ENCODE data around the gene MED12L. TPM values are rescaled to one million over a fixed set of nuclear protein-coding genes. Genes with fewer than 3 reads are reported as not detected.

MED12L gene
- total RNA-seq, 1 experiment from 2014 or later: not detected

DNA sequence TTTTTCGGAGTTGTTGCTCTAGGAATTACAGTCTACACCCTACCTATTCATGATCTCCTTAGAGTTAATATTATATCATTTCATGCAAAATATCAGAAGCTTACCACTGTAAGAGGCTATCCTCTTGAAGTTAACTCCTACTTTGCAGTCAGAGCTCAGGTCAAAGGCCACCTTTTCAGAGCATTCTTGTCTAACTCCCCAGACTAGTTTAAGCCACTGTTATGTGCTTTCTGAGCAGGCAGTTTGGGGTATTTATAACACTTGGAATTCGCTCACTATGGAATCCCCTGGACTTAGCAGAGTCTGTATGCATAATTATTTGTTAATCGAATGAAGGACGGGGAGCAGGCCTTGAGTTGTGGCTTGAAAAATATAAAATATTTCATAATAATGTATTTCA lies 21.7 kb downstream of the MED12L start:
- Histone ChIP-seq H3K36me3 (no peaks in the 10 kb centered on the region), H3K4me1 (no peaks in the 10 kb centered on the region), H3K9me3 (replicated peaks) (0 out of 2 replicates have a peak, but pooled peaks cover 2% of the 10 kb centered on the region), H3K27me3 (no peaks in the 10 kb centered on the region), H3K4me3 (no peak overlapping the region), H3K27ac (no peak overlapping the region)
- no peak for DNase-seq

DNA sequence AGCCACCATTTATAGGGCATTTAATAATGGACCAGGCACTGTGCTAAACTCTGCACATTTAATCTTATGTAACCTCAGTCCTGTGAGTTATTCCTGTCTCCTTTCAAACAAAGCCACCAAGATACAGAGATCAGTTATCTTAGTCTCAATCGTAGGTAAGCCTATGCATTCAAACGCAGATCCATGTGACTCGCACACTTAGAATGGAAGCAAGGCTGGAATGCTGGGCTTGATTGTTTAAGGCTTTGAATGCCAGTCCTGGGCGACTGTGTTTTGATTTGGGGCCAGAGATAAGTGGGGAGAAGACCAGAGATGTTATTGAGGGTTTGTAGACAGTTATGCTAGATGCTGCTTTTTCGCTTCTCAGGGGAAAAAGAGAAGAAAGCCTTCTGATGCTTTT lies 22.2 kb downstream of the MED12L start:
- Histone ChIP-seq H3K4me1 (no peaks in the 10 kb centered on the region), H3K27ac (no peak overlapping the region), H3K27me3 (no peaks in the 10 kb centered on the region), H3K9me3 (replicated peaks) (0 out of 2 replicates have a peak, but pooled peaks cover 2% of the 10 kb centered on the region), H3K36me3 (no peaks in the 10 kb centered on the region), H3K4me3 (no peak overlapping the region)
- DNase-seq: no peak

DNA sequence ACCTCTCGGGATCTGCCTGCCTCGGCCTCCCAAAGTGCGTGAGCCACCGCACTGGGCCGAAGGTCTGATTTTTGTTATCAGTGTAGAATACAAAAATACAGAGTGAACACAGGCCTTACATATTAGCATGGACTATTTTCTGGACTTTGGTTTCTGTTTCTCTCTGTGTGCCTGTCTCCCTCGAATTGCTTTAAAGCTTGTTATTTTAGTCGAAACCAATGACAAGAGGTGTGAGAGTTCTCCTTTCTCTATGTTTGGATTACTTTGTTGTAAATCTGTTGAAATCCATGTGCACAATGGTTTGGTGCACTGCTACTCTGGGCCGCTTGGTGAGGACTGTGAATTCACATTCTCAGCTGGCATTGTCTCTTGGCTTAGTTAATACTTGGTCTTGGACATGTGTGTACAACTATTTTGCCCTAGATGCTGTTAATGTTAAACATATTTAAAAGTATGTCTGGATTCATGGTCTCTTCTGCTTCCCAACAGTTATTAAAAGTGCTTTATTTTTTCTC lies 23.9 kb downstream of the MED12L start:
- DNase-seq: no peak
- Histone ChIP-seq H3K4me3 (no peak overlapping the region), H3K4me1 (no peaks in the 10 kb centered on the region), H3K27ac (no peak overlapping the region), H3K27me3 (no peaks in the 10 kb centered on the region), H3K9me3 (replicated peaks) (0 out of 2 replicates have a peak, but pooled peaks cover 2% of the 10 kb centered on the region), H3K36me3 (no peaks in the 10 kb centered on the region)

DNA sequence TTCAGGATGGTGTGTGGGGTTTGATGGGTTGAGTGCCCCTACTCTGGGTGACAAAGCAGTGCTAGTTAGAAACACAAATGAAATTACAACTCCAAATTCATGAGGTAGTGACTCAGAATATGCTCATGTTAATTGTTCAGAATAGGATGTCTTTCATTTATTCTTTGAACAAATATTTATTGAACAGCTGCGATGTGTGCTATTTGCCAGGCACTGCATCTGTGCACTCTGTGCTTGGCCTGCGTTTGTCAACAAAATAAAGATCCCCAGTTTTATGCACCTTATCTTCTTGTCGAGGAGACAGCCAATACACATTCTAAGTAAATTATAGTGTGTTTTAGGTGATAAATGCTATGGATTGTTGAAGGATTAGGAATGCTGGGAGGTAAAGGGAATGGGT lies 27.3 kb downstream of the MED12L start:
- no peak overlapping the region for H3K4me3 ChIP-seq
- no peak for DNase-seq
- no peaks in the 10 kb centered on the region for H3K4me1 ChIP-seq
- H3K27me3 ChIP-seq: no peaks in the 10 kb centered on the region
- H3K36me3 ChIP-seq: no peaks in the 10 kb centered on the region
- H3K9me3 ChIP-seq (replicated peaks): no peaks in the 10 kb centered on the region
- H3K27ac ChIP-seq: no peak overlapping the region

DNA sequence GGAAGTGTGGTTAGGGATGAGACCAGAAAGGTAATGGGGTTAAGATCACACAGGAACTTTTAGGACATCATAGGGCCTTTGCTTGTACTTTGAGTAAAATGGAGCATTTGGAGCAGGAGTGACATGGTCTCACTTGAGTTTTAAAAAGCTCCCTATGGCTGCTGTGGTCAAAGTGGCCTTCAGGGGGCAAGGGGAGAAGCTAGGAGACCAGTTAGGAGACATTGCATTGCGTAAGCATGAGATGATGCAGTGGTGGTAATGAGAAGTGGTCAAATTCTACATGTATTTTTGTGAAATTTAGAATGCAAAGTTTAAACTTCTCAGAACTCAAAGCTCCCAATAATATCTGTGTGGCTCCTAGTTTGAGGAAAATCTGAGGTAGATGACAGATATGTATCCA lies 27.9 kb downstream of the MED12L start:
- H3K27me3 ChIP-seq: no peaks in the 10 kb centered on the region
- H3K36me3 ChIP-seq: no peaks in the 10 kb centered on the region
- DNase-seq: no peak
- H3K27ac ChIP-seq: no peak overlapping the region
- no peaks in the 10 kb centered on the region for H3K9me3 ChIP-seq (replicated peaks)
- no peak overlapping the region for H3K4me3 ChIP-seq
- no peaks in the 10 kb centered on the region for H3K4me1 ChIP-seq

DNA sequence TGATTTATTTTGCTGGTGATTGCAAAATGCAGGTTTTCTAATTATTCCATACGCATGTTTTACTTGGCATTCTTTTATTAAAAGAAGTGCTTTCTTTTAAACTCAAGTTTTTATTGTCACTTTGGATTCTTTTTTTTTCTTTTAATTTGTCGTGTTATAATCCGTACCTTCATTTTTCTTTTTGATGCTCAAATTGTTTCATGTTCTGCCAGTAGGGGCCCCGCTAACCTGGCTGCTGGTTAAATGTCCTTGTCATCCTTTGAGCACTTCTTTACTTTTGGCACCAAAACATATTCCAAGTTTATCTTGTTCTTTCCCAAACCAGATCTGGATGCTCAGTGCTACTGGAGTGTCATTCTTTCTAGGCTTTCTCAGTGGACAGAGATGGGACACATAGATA lies 31.6 kb downstream of the MED12L start:
- Histone ChIP-seq H3K4me3 (no peak overlapping the region), H3K27me3 (no peaks in the 10 kb centered on the region), H3K4me1 (no peaks in the 10 kb centered on the region)

DNA sequence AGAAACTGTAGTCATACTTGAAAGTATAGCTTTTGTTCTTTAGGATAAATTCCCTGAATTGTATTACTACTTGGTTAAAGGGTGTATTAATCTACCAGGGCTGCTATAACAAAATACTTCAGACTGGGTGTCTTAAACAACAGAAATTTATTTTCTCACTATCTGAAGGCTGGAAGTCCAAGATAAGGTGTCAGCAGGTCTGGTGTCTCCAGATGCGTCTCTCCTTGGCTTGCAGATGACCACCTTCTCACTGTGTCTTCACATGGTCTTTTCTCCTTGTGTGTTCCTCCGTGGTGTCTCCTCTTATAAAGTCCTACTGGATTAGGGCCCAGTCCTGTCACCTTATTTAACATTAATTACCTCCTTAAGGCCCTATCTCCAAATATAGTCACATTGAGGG lies 33.7 kb downstream of the MED12L start:
- no peak overlapping the region for H3K27ac ChIP-seq
- DNase-seq: no peak
- no peaks in the 10 kb centered on the region for H3K4me1 ChIP-seq

More for the DNA sequence above, 31.6 kb downstream of the MED12L start:
- Histone ChIP-seq H3K36me3 (no peaks in the 10 kb centered on the region), H3K27ac (no peak overlapping the region), H3K9me3 (replicated peaks) (no peaks in the 10 kb centered on the region)
- DNase-seq: no peak

DNA sequence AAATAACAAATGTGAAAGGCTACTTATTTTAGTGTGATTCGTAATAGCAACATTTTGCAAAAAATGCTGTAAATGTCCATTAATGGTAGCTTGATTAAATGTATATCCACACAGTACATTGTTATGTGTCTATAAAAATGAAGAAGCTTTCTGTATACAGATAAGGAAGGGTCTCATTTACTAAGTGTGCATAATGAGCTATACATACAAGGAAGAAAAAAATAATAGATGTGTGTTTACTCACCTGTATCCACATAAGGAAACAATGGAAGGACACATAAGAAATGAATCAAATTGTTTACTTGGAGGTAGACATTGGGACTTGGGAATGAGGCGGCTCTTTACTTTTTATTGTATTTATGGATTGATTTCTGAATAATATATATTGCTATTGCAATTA lies 34.9 kb downstream of the MED12L start:
- Histone ChIP-seq H3K4me1 (no peaks in the 10 kb centered on the region), H3K36me3 (no peaks in the 10 kb centered on the region), H3K27ac (no peak overlapping the region), H3K4me3 (no peak overlapping the region), H3K27me3 (no peaks in the 10 kb centered on the region), H3K9me3 (replicated peaks) (no peaks in the 10 kb centered on the region)
- DNase-seq: no peak

More for the DNA sequence above, 33.7 kb downstream of the MED12L start:
- H3K27me3 ChIP-seq: no peaks in the 10 kb centered on the region
- no peaks in the 10 kb centered on the region for H3K36me3 ChIP-seq
- no peaks in the 10 kb centered on the region for H3K9me3 ChIP-seq (replicated peaks)
- H3K4me3 ChIP-seq: no peak overlapping the region

DNA sequence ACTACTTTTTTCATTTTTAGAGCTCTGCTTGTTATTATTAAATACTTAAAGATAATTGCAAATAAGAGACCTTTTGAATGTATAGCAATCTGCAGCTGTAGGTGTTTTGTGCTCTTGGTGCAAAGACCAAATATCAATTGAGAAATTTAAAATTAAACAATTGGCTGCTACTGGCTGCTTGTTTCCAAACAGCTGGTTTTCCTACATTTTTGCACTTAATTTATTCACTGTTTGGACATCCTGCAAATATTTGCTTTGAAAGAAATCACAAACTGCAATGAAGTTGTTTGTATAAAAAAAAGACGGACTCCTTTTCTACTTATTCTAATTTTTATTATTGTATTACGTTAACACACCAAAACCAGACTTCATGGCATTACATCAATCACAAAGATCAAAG lies 35.6 kb downstream of the MED12L start:
- H3K9me3 ChIP-seq (replicated peaks): no peaks in the 10 kb centered on the region
- no peak for DNase-seq
- no peak overlapping the region for H3K4me3 ChIP-seq
- H3K27ac ChIP-seq: no peak overlapping the region
- H3K4me1 ChIP-seq: no peaks in the 10 kb centered on the region
- H3K36me3 ChIP-seq: no peaks in the 10 kb centered on the region
- H3K27me3 ChIP-seq: no peaks in the 10 kb centered on the region

DNA sequence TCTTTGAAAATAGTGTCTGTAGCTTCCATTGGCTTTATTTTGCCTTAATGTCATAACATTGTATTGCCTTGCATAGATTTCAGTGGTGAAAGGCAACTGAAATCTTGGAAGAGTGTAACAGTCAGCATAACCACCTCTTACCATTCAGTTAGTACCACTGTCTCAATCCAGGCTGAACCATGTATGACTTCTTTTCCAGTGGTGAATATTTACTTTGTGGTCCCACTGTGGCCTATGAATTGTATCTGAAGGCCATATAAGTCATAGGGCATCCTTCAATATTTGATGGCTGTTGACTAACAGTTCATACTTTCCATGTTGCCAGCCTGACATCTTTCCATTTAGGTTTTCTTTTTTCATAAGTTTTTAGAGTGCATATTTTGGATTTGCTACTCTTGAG lies 38.4 kb downstream of the MED12L start:
- no peak overlapping the region for H3K27ac ChIP-seq
- no peaks in the 10 kb centered on the region for H3K36me3 ChIP-seq
- H3K4me1 ChIP-seq: no peaks in the 10 kb centered on the region
- H3K9me3 ChIP-seq (replicated peaks): no peaks in the 10 kb centered on the region
- no peak for DNase-seq
- H3K27me3 ChIP-seq: no peaks in the 10 kb centered on the region
- no peak overlapping the region for H3K4me3 ChIP-seq

DNA sequence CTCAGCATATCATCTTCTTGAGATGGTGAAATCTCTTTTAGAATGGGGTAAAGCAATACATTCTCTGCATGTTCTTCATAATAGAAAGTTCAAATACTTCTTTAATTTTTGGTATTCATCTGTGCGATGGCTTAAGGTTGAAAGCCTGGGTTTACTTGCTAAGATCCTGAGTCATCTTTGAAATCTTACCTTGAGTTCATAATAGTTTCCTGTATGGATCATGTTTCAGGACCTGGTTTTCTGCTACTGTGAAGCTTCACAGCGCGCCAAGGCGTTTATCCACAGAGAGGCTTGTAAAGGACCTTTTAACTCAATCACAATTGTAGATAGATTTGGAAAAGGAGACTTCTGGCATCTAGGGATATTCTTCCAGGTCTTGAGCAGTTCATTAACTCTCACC lies 39.0 kb downstream of the MED12L start:
- Histone ChIP-seq H3K4me3 (no peak overlapping the region), H3K36me3 (no peaks in the 10 kb centered on the region), H3K4me1 (no peaks in the 10 kb centered on the region), H3K9me3 (replicated peaks) (no peaks in the 10 kb centered on the region), H3K27me3 (no peaks in the 10 kb centered on the region), H3K27ac (no peak overlapping the region)
- no peak for DNase-seq

DNA sequence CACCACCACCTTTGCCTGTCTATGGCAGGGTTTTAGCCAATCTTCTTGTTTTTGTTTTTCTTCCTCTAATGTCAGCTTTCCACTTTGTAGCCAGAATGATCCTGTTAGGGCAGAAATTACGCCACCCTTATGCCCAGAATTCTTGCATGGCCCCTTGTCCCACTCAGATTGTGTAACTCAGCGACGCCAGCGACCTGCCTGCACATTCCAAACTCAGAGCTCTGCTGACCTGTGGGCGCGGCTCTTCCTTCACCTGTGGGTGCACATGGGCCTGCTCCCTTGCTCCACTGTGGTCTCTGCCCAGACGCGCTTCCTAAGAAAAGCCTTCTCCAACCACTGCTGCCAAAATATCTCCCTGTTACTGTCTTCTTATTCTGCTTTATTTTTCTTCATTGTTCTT lies 45.0 kb downstream of the MED12L start:
- Histone ChIP-seq H3K36me3 (no peaks in the 10 kb centered on the region), H3K4me1 (no peaks in the 10 kb centered on the region), H3K27ac (no peak overlapping the region), H3K27me3 (no peaks in the 10 kb centered on the region; the same call in 1 of the 2 replicates), H3K9me3 (replicated peaks) (no peaks in the 10 kb centered on the region), H3K4me3 (no peak overlapping the region)
- DNase-seq: no peak

DNA sequence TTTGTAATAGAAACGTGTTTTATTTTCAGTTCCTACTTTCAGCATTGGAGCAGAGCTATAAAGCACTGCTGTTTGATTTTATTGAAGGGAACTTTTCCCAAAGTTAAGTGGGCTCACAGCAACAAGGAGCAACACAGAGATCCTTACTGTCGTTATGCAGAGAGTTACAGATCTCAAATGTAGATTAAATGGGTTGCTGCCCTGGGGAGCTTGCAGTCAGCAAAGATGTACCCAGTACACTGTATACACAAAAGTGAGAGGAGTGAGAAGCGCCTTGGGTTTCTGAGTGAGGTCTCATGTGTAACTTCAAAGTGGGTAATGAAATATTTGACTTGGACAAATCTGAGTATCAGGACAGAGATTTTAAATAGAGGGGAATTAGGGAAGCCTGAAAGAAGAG lies 47.7 kb downstream of the MED12L start:
- H3K9me3 ChIP-seq (replicated peaks): no peaks in the 10 kb centered on the region
- no peak overlapping the region for H3K27ac ChIP-seq
- H3K4me3 ChIP-seq: no peak overlapping the region
- H3K4me1 ChIP-seq: no peaks in the 10 kb centered on the region
- no peaks in the 10 kb centered on the region; the same call in 1 of the 2 replicates for H3K27me3 ChIP-seq
- no peak for DNase-seq
- H3K36me3 ChIP-seq: no peaks in the 10 kb centered on the region

DNA sequence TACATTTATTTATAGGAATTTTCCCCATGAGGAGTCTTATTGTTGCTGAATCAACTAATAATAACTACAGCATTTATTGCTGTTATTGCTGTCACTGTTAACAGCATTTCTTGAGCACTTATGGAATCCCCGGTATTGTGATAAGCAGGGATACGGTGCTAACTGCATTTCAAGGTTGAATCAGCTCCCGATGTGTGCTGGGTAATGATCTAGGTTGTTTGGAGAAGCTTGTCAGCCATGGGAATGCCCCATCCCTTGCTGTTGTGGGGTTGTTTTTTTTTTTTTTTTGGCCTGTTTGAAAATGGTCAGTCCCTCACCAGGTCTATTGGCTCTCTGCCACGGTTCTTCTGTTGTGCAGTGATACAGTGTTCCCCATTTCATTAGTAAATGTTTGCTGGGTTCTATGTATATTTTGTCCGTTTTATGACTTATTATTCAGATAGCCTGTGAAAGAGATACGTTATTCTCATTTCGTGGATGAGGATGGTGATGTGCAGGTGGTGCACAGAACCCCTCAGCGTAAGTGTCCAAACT lies 48.5 kb downstream of the MED12L start:
- H3K36me3 ChIP-seq: no peaks in the 10 kb centered on the region
- H3K27ac ChIP-seq: no peak overlapping the region
- H3K4me3 ChIP-seq: no peak overlapping the region
- no peaks in the 10 kb centered on the region for H3K4me1 ChIP-seq
- H3K9me3 ChIP-seq (replicated peaks): no peaks in the 10 kb centered on the region
- no peaks in the 10 kb centered on the region; the same call in 1 of the 2 replicates for H3K27me3 ChIP-seq
- no peak for DNase-seq

DNA sequence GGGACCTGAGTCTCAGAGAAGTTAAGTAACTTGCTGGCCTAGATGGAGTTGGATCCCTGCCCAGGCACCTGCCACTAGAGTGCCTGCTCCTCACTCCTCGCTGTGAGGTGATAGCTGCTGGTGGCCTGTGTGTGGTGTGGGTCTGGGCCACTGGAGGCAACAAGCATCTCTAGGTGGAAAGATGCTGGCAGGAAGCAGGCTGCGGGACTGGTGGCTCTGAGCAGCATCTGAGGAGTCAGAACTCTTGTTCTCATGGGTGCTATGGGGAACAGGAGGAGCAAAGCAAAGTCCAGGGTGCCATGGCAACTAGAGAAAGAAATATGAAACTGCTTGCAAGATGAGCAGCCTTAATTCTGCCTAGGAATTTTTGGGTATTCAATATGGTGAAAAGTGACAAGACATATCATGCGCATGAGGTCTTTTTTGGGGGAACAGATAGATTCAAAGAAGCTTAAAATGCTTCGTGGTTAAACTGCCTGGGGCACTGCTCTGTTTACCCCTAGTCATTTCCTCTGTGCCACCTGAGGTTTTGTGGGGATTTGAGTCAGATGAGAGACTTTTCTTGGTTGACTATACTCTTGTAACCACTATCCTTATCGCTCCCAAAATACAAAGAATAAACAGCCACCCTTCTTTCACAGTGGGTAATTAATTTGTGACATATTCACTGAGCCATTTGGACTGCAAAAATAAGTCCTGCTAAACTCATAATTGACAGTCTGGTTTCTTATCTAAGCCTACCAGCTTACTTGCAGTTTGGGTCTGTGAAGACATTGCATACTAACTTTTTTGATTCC lies 50.3 kb downstream of the MED12L start:
- Histone ChIP-seq H3K4me3 (no peak overlapping the region), H3K27ac (no peak overlapping the region), H3K4me1 (no peaks in the 10 kb centered on the region), H3K36me3 (no peaks in the 10 kb centered on the region), H3K9me3 (replicated peaks) (no peaks in the 10 kb centered on the region), H3K27me3 (no peaks in the 10 kb centered on the region; the same call in 1 of the 2 replicates)
- no peak for DNase-seq
